Activated CD4-positive, alpha-beta T cell treated with anti-CD3 and anti-CD28 coated beads, Interleukin-2, amount 50 U/mL, for 4 hours (primary cell): ENCODE measurements around the gene AGAP5.
"Not testable (repeated sequence)": the region's sequence is repeated elsewhere in the genome, so short reads cannot be mapped to it uniquely, and the experiment has no call there.

Source experiments
- DNase-seq, 2 experiments: peaks; one replicate each; pipeline ENCODE4 v3.0.0-alpha.2; 2020

The AGAP5 gene

GRCh38 chr10:73697675-73698159 lies at the start of gene AGAP5:
Gene AGAP5, minus strand, starts transcription at chr10:73698109. Its CDS starts 354 bp downstream, at chr10:73697755.
- not testable (repeated sequence) for DNase-seq

GRCh38 chr10:73746721-73747120 lies 48.8 kb upstream of the AGAP5 start:
- DNase-seq = no peak

DNA sequence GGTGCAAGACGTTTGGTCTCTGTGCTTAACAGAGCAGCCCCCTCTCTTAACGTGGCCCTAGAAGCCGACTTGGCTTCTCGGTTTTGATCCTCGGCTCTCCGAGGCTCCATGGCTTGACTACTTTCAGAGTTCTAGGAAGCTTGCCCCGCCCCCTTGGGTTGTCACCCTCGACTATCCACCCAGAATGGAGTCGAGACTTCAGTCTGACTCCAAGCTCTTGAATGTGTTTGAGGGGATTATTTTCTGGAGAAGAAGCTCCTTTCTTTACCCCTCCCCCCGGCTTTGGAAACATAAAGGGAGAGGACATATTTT lies 46.7 kb upstream of the AGAP5 start:
- DNase-seq = peak; percentile 52 to 54

DNA sequence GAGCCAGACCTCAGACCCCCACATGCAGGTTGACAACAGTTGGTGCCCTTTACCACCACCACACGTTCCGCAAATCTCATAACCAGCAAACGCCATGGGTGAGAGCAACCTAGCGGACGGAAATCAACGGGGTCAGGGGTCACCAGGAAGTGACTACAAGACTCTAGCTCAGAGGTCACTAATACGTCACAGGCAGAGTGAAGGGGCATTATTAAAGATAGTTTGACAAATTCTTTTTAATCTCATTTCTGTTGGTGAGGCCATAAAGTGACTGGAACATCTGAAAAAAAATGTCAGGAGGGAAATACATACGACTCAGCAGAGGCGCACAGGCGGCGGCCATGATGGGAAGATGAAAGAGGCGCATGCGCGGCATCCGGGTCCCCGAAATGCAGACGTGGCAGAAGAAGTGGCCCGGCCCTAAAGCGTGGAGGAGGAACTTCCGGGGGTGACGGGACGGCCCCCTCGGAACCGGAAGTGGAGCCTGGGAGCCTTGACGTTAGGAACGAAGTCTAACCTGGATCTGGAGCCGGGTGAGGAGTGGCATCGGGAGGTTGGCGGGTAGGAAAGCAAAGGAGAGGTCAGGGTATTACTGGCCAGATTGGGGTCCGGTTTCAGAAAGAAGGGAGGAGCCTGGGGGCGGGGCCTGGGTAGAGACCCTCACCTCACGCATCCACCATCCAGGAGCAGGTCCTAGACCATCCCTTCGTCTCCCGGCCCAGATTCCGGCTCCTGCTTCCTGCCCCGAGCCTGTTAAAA lies 46.2 kb upstream of the AGAP5 start, which contains the start of gene SEC24C:
Gene SEC24C, plus strand, starts transcription at position 468 of the 759 bp plus-strand sequence. CDS start 2,461 bp downstream, outside the sequence.
- peak; percentile 93 to 94 for DNase-seq

DNA sequence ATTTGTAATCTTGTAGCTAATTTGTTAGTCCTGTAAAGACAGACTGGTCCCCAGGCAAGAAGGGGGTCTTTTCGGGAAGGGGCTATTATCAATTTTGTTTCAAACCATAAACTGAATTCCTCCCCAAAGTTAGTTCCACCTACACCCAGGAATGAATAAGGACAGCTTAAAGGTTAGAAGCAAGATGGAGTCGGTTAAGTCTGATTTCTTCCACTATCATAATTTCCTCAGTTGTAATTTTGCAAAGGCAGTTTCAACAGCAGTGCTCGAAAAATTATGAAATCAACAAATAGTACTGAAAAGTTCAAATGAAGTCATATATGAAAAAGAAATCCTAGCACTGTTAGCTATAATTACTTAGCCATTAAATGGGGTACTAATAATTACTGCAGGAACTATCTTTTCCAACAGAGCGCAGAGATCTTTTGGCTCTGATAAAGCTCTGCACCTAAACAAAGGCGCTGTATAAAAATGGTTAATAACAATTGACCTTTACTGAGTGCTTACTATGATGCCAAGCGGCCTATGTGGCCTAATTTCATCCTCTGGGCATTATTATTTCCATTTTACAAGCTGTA lies 45.5 kb upstream of the AGAP5 start:
- no peak for DNase-seq

- no peak for DNase-seq
Observed at GRCh38 chr10:73742454-73742734, 44.5 kb upstream of the AGAP5 start.

- DNase-seq = not testable (repeated sequence)
Observed at GRCh38 chr10:73740501-73741254, 42.8 kb upstream of the AGAP5 start.

DNA sequence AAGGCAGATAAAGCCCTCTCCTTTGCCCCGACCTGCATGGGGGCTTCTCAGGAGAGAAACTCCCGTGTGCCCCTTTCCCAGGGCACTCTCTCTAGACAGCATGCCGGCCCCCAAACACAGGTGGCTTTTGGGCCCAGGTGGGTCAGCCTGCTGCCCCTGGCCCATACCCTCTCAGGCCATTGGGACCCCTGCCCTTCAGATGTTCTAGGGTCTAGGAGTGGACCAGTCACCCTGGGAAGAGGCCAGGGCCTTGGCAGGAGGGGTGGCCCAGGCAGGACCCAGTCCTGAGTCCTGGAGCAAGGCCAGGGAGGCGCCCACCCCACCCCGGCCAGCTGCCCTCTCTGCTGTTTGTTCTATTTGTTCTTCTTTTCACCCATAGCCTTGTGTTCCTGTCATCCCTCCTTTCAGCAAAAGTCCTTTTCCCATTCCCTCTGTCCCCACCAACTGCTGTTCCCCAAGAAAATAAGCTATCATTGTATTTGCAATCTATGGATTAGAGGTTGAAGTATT lies 36.9 kb upstream of the AGAP5 start:
- no peak for DNase-seq

DNA sequence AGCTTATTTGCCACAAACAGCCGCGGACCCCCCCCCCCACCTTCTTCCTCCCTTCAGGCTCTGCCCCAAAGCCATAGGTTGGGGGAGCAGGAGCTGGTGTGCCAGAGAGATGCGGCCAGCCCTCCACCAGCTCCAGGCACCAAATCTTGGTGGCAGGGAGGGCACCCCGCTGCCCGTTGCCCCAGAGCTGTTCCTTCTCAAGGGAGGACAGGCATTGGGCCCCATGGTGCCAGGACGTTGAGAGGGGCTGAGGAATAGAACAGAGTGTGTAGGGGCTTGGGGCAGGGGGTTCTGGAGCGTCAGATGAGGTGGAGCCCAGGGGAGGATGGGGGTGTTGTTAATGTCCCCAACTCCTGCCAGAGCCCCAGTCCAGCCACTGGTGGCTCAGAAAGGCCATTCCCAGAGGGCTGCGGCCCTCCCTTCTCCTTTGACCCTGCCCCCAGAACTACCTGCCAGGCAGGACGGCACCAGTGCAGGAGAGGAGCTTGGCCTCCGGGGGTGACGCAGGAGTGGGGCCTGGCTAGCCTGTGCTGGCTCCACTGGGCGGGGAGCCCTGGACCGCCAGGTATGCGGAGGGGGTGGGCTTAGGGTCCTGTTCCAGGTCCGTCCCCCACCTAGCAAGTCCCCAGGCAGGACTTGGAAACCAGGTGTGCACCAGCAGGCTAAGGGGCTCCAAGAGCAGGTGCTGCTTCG lies 36.3 kb upstream of the AGAP5 start:
- DNase-seq = no peak

GRCh38 chr10:73732931-73733623 lies 35.2 kb upstream of the AGAP5 start:
- DNase-seq = no peak

DNA sequence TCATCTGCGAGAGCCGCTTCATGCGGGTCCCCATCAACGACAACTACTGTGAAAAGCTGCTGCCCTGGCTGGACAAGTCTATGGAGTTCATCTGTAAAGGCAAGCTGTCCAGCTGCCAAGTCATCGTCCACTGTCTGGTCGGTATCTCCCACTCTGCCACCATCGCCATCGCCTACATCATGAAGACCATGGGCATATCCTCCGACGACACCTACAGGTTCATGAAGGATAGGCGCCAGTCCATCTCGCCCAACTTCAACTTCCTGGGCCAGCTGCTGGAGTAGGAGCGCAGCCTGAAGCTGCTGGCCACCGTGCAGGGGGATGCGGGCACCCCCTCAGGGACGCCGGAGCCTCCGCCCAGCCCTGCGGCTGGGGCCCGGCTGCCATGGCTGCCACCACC lies 34.5 kb upstream of the AGAP5 start:
- no peak for DNase-seq

- DNase-seq = no peak
Observed at GRCh38 chr10:73731588-73732375, 33.9 kb upstream of the AGAP5 start.

- peak; percentile 88 to 89 for DNase-seq
Observed at GRCh38 chr10:73730153-73730906, 32.4 kb upstream of the AGAP5 start.

- DNase-seq = peak; percentile 31 to 34
Observed at GRCh38 chr10:73729781-73730152, 31.9 kb upstream of the AGAP5 start.

GRCh38 chr10:73723516-73723915 lies 25.6 kb upstream of the AGAP5 start:
- DNase-seq = no peak

GRCh38 chr10:73720561-73720960 lies 22.7 kb upstream of the AGAP5 start:
- DNase-seq = not testable (repeated sequence)

GRCh38 chr10:73717556-73717955 lies 19.6 kb upstream of the AGAP5 start:
- DNase-seq = no peak

GRCh38 chr10:73716251-73716650 lies 18.3 kb upstream of the AGAP5 start:
- no peak for DNase-seq

DNA sequence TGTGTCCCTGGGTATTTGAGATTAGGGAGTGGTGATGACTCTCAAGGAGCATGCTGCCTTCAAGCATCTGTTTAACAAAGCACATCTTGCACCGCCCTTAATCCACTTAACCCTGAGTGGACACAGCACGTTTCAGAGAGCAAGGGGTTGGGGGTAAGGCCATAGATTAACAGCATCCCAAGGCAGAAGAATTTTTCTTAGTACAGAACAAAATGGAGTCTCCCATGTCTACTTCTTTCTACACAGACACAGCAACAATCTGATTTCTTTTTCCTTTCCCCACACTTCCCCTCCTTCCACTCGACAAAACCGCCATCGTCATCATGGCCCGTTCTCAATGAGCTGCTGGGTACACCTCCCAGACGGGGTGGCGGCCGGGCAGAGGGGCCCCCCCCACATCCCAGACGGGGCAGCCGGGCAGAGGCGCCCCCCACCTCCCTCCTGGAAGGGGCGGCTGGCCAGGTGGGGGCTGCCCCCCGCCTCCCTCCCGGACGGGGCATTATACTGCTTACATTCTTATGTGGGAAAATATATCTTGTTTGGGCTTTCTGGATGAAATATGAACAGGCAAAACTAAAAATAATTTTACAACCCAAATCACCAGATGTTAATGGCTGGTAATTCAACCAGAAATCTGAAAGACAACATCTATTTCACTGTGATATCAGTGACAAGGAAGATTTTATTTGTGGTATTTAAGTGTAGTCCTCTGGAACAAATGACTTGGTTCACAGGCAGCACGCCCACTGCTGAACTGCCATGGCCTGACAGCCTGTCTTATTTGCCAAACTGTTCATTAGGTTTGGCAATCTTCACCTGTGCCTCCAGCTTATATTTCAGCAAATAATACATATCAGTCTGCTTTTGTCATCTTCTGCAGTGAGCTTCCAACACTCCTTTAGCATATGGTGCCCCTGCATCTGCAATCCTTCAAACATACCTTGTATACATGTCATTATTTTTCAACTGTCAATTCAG lies 17.6 kb upstream of the AGAP5 start:
- DNase-seq = not testable (repeated sequence)

GRCh38 chr10:73714483-73714882 lies 16.6 kb upstream of the AGAP5 start:
- not testable (repeated sequence) for DNase-seq
